Gastrocnemius medialis (tissue), 4 donors: ENCODE results near the gene CENPL.
"Not testable (repeated sequence)": the region's sequence is repeated elsewhere in the genome, so short reads cannot be mapped to it uniquely, and the experiment has no call there.

Source experiments
- POLR2A ChIP-seq, 2 donors: fragments of 450-650 bp; IDR thresholded peaks; one replicate each; pipeline ENCODE4 v1.6.1; 2017; ENCODE audit warnings: antibody characterized with exemption in 2 of 2, mild to moderate bottlenecking in 2 of 2, moderate library complexity in 2 of 2
- TF ChIP-seq, protein P1 (sequence below), 5 experiments: fragments of 450-650 bp in 3 of 5; fragments of 200-600 bp in 2 of 5; sonication (generic) in 2 of 5; IDR thresholded peaks in 4 of 5; conservative IDR thresholded peaks in 1 of 5; 1 replicate in 4 of 5; 2 replicates in 1 of 5; pipeline ENCODE4 v1.5.1; 2016 to 2019; ENCODE audit warnings: antibody characterized with exemption in 5 of 5, mild to moderate bottlenecking in 3 of 5, moderate library complexity in 3 of 5

DNA sequence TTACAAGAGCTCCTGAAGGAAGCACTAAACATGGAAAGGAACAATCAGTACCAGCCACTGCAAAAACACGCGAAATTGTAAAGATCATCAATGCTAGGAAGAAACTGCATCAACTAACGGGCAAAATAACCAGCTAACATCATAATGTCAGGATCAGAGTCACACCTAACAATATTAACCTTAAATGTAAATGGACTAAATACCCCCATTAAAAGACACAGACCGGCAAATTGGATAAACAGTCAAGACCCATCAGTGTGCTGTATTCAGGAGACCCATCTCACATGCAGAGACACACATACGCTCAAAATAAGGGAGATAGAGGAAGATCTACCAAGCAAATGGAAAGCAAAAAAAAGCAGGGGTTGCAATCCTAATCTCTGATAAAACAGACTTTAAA is 11.0 kb downstream of the CENPL start:
- TF ChIP-seq POLR2A (IDR thresholded peaks at IDR 0.05): not testable (repeated sequence)
- TF ChIP-seq, protein P1, sequence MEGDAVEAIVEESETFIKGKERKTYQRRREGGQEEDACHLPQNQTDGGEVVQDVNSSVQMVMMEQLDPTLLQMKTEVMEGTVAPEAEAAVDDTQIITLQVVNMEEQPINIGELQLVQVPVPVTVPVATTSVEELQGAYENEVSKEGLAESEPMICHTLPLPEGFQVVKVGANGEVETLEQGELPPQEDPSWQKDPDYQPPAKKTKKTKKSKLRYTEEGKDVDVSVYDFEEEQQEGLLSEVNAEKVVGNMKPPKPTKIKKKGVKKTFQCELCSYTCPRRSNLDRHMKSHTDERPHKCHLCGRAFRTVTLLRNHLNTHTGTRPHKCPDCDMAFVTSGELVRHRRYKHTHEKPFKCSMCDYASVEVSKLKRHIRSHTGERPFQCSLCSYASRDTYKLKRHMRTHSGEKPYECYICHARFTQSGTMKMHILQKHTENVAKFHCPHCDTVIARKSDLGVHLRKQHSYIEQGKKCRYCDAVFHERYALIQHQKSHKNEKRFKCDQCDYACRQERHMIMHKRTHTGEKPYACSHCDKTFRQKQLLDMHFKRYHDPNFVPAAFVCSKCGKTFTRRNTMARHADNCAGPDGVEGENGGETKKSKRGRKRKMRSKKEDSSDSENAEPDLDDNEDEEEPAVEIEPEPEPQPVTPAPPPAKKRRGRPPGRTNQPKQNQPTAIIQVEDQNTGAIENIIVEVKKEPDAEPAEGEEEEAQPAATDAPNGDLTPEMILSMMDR (IDR thresholded peaks at IDR 0.05 in 4 of 5, conservative IDR thresholded peaks at IDR 0.05 in 1 of 5): not testable (repeated sequence)
